ENCODE data around the gene ATP6V1C2.

ATP6V1C2 gene

GRCh38 chr2:10826625-10827024 lies 105.2 kb downstream of the ATP6V1C2 start:
- ChIA-PET CTCF (no interaction called here), POLR2A (no interaction called here)
- no peak for TF ChIP-seq CTCF (IDR thresholded peaks at IDR 0.05; ENCODE audit: control extremely low read depth, extremely low read depth, low read depth, missing control alignments)
- no peak for DNase-seq (ENCODE audit: extremely low spot score)

- DNase-seq (ENCODE audit: extremely low spot score), result no peak
- no peak for TF ChIP-seq CTCF (IDR thresholded peaks at IDR 0.05; ENCODE audit: control extremely low read depth, extremely low read depth, low read depth, missing control alignments)
- ChIA-PET CTCF (no interaction called here), POLR2A (no interaction called here)
Observed at GRCh38 chr2:10828346-10828745, 106.9 kb downstream of the ATP6V1C2 start.

GRCh38 chr2:10829299-10829698 lies 107.9 kb downstream of the ATP6V1C2 start:
- no peak for DNase-seq (ENCODE audit: extremely low spot score)
- ChIA-PET CTCF (interaction anchor here (1.2 to 8.3 kb wide), 5 partner anchors 12 to 302 kb away, joined by 3 to 129 read pairs (median 65); partner anchors contain the start of gene PDIA6), POLR2A (no interaction called here)
- TF ChIP-seq CTCF (IDR thresholded peaks at IDR 0.05; ENCODE audit: control extremely low read depth, extremely low read depth, low read depth, missing control alignments), result no peak

GRCh38 chr2:10830203-10830602 lies 108.8 kb downstream of the ATP6V1C2 start:
- no peak for TF ChIP-seq CTCF (IDR thresholded peaks at IDR 0.05; ENCODE audit: control extremely low read depth, extremely low read depth, low read depth, missing control alignments)
- POLR2A ChIA-PET, result no interaction called here
- CTCF ChIA-PET, result interaction anchor here (1.1 to 8.3 kb wide), 9 partner anchors 9 to 301 kb away, joined by 3 to 129 read pairs (median 28); partner anchors contain the start of gene PDIA6
- no peak for DNase-seq (ENCODE audit: extremely low spot score)

GRCh38 chr2:10830641-10831399 lies 109.4 kb downstream of the ATP6V1C2 start:
- CTCF ChIA-PET, result interaction anchor here (0.8 to 8.3 kb wide), 13 partner anchors 8 to 751 kb away, joined by 3 to 129 read pairs (median 17); partner anchors contain the start of gene PDIA6

GRCh38 chr2:10831400-10831985 lies 110.1 kb downstream of the ATP6V1C2 start:
- ChIA-PET CTCF (interaction anchor here (0.8 to 8.3 kb wide), 23 partner anchors 8 to 753 kb away, joined by 3 to 129 read pairs (median 6); partner anchors contain the start of gene PDIA6), POLR2A (no interaction called here)
- no peak for TF ChIP-seq CTCF (IDR thresholded peaks at IDR 0.05; ENCODE audit: control extremely low read depth, extremely low read depth, low read depth, missing control alignments)
- no peak for DNase-seq (ENCODE audit: extremely low spot score)

More at GRCh38 chr2:10830641-10831399, 109.4 kb downstream of the ATP6V1C2 start:
- no peak for TF ChIP-seq CTCF (IDR thresholded peaks at IDR 0.05; ENCODE audit: control extremely low read depth, extremely low read depth, low read depth, missing control alignments)
- no peak for DNase-seq (ENCODE audit: extremely low spot score)
- POLR2A ChIA-PET, result no interaction called here
